Omental fat pad (tissue), 4 donors: ENCODE data around the gene KRT86. TPM values are rescaled to one million over a fixed set of nuclear protein-coding genes. Genes with fewer than 3 reads are reported as not detected.
"Not testable (repeated sequence)": the region's sequence is repeated elsewhere in the genome, so short reads cannot be mapped to it uniquely, and the experiment has no call there.

Source experiments
- ATAC-seq: fragments of 150-250 bp; one replicate; pipeline ENCODE4 v1.9.1; 2016; ENCODE audit warnings: mild to moderate bottlenecking, moderate library complexity; ENCODE audit not compliant: low FRiP score
- DNase-seq: peaks from one replicate; pipeline ENCODE4 v3.0.0-alpha.2; 2019; ENCODE audit warnings: low spot score
- total RNA-seq, 4 donors: library from RNA; depleted of rRNA; stranded (reverse); fragments of >200 nt; gene quantifications; one replicate each; pipeline ENCODE4 v1.1.0, GENCODE V29; 2016
- TF ChIP-seq, protein P1 (sequence below), 3 donors: fragments of 450-650 bp; IDR thresholded peaks; one replicate each; pipeline ENCODE4 v1.5.1; 2016 to 2017; ENCODE audit warnings: antibody characterized with exemption in 3 of 3, mild to moderate bottlenecking in 3 of 3, moderate library complexity in 2 of 3

Gene KRT86
- total RNA-seq, 4 donors from 2014 or later: 0.37 TPM; not detected in 3

DNA sequence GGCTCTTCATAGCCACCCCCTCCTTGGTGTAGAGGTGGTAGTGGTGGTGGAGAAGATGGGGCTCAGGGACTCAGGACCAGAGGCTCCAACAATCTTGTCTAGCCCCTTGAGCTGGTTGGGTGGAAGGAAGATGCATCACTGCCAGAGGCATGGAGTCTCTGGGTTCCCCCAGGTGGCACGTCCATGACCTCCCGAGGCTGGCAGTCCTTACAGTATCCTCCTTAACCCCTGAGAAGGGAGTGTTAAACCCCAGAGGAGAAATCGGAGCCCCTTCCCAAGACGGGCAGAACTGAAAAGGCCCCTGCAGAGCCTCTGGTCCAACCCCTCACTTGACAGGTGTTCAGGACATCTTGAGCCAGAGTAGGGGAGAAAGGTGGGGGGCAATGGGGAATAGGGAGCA, 37.6 kb downstream of the KRT86 start:
- no peak for ATAC-seq
- TF ChIP-seq, protein P1, sequence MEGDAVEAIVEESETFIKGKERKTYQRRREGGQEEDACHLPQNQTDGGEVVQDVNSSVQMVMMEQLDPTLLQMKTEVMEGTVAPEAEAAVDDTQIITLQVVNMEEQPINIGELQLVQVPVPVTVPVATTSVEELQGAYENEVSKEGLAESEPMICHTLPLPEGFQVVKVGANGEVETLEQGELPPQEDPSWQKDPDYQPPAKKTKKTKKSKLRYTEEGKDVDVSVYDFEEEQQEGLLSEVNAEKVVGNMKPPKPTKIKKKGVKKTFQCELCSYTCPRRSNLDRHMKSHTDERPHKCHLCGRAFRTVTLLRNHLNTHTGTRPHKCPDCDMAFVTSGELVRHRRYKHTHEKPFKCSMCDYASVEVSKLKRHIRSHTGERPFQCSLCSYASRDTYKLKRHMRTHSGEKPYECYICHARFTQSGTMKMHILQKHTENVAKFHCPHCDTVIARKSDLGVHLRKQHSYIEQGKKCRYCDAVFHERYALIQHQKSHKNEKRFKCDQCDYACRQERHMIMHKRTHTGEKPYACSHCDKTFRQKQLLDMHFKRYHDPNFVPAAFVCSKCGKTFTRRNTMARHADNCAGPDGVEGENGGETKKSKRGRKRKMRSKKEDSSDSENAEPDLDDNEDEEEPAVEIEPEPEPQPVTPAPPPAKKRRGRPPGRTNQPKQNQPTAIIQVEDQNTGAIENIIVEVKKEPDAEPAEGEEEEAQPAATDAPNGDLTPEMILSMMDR (IDR thresholded peaks at IDR 0.05): no peak
- no peak for DNase-seq

DNA sequence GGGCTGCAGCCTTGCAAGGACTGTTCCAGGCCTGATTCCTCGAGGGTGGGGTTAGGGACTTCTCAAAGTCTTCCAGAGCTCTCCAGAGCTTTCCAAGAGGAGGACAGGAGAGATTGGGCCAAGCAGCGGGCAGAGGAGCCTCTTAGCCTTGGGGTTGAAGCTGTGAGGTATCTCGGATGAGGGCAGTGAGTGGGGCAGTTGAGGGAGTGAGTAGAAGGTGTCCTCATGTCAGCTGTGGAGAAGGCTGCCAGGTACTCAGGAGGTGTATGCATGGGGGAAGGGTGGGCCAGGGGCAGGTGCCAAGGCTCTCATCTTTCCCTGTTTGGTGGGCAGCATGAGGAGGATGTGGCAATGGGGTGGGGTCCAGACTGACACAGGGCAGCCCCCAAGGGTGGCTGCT, 39.0 kb downstream of the KRT86 start:
- TF ChIP-seq, protein P1 (IDR thresholded peaks at IDR 0.05): no peak
- DNase-seq (no peak), ATAC-seq (peak; percentile 29)

DNA sequence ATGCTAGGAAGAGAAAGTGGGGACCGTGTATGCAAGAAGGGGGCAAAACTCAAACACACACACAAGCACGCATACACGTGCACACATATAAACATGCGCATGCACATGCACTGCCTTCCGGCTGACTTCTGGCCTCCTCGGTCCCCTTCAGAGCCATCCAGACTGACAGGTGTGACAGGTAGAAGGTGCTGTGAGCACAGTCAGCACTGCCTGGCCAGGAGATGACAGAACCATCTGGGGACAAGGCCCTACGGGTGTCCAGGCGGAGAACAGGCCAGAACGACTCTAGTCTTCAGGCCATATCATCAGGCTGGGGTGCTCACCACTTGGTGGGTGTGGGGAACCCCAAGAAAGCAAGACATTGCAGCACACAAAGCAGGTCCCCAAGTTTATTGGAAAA, 39.5 kb downstream of the KRT86 start:
- TF ChIP-seq, protein P1 (IDR thresholded peaks at IDR 0.05): no peak
- DNase-seq (no peak), ATAC-seq (peak; percentile 30)

DNA sequence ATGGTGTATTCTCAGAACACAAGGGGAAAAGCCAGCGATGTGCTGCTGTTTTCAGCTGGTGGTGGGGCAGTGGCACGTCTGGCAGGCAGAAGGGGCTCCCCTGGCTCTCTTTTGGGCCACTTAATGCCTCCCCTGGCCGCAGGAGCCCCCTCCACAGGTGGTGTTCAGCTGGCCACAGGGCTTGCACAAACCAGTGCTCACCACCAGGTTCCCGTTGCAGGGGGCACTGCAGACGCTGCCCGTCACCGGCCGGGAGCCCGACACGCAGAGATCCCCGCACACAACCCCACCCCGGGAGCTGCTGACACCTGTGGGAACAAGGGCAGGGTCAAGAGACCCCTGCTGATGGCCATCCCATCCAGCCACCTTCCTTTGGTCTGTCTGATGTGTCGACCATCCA, 40.1 kb downstream of the KRT86 start:
- ATAC-seq: no peak
- TF ChIP-seq, protein P1 (IDR thresholded peaks at IDR 0.05): no peak
- DNase-seq: no peak

DNA sequence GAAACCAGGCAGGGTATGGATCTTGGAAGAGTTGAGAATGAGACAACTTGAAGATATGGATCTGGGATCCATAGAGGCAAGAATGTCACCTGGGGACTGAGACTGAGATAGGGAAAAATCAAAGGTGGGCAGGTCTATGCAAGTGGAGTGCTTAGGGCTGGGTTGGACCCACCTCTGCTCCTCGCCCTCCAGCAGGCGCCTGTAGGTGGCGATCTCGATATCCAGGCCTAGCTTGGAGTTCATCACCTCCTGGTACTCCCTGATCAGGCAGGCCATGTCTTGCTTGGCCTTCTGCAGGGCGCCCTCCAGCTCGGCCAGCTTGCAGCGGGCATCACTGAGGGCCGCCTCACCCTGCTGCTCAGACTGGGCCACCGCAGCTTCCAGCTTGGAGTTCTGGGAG, 41.3 kb downstream of the KRT86 start:
- ATAC-seq, DNase-seq: not testable (repeated sequence)

DNA sequence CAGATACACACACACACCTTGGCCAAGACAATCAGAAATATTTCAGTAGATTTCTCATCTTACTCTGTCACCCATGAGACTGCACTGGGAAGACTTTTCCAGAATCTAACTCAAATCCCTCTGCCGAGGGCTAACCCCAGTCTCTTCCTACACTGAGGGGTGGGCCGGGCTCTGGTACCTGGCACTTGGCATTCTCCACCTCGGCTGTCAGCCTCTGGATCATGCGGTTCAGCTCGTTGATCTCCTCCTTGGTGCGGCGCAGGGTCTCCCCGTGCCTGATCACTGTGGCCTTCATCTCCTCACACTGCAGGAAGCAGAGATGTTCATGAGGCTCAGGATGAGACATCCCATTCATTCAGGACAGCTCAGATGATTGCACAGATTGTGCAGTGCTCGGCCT, 41.8 kb downstream of the KRT86 start:
- DNase-seq (no peak), ATAC-seq (no peak)
- TF ChIP-seq, protein P1 (IDR thresholded peaks at IDR 0.05): no peak

DNA sequence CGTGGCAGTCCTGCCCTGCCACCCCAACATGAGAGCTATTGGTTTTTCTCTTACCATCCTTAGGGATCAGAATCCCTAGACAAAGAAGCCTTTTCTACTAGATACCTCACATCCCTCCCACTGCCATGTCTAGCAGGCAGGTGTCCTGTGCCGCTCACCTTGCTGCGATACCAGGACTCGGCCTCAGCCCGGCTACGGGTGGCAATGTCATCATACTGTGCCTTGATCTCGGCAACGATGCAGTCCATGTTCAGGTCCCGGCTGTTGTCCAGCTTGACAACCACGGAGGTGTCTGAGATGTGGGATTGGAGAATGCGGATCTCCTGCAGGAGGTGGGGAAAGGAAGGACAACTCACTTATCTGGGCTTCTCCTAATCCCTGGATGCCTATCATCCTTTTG, 42.3 kb downstream of the KRT86 start:
- no peak for DNase-seq
- TF ChIP-seq, protein P1 (IDR thresholded peaks at IDR 0.05): no peak
- ATAC-seq: no peak
